Ishikawa (cell line): ENCODE results near the gene UFSP2.

Source experiments
- CEBPB ChIP-seq: IDR thresholded peaks from 2 replicates; pipeline ENCODE4 v1.6.1; 2012
- CREB1 ChIP-seq: IDR thresholded peaks from 2 replicates; pipeline ENCODE4 v1.6.1; 2012; ENCODE audit warnings: low read depth
- EGR1 ChIP-seq: IDR thresholded peaks from 2 replicates; pipeline ENCODE4 v1.6.1; 2012
- EP300 ChIP-seq: IDR thresholded peaks from 2 replicates; pipeline ENCODE4 v1.6.1; 2012; ENCODE audit warnings: borderline replicate concordance
- FOXM1 ChIP-seq: IDR thresholded peaks from 2 replicates; pipeline ENCODE4 v1.6.1; 2012; ENCODE audit warnings: low read depth, borderline replicate concordance
- MAX ChIP-seq: IDR thresholded peaks from 2 replicates; pipeline ENCODE4 v1.6.1; 2012
- NFIC ChIP-seq: IDR thresholded peaks from 2 replicates; pipeline ENCODE4 v1.6.1; 2012
- RAD21 ChIP-seq: IDR thresholded peaks from 2 replicates; pipeline ENCODE4 v1.6.1; 2012; ENCODE audit warnings: low read depth
- TAF1 ChIP-seq: IDR thresholded peaks from 2 replicates; pipeline ENCODE4 v1.6.1; 2012; ENCODE audit warnings: low read depth, mild to moderate bottlenecking
- TCF12 ChIP-seq: IDR thresholded peaks from 2 replicates; pipeline ENCODE4 v1.6.1; 2012; ENCODE audit warnings: low read depth
- TEAD4 ChIP-seq: IDR thresholded peaks from 2 replicates; pipeline ENCODE4 v1.6.1; 2012
- USF1 ChIP-seq: IDR thresholded peaks from 2 replicates; pipeline ENCODE4 v1.6.1; 2012
- YY1 ChIP-seq: IDR thresholded peaks from 2 replicates; pipeline ENCODE4 v1.6.1; 2012; ENCODE audit warnings: low read depth
- ZBTB7A ChIP-seq: IDR thresholded peaks from 2 replicates; pipeline ENCODE4 v1.6.1; 2012; ENCODE audit warnings: low read depth
- TF ChIP-seq, protein P1 (sequence below): IDR thresholded peaks from 2 replicates; pipeline ENCODE4 v1.6.1; 2012; ENCODE audit warnings: low read depth, mild to moderate bottlenecking

UFSP2 gene

GRCh38 chr4:185369731-185370130, 56.0 kb downstream of the UFSP2 start:
- no peak for TF ChIP-seq TEAD4
- no peak for TF ChIP-seq MAX
- no peak for TF ChIP-seq FOXM1
- TF ChIP-seq, protein P1, sequence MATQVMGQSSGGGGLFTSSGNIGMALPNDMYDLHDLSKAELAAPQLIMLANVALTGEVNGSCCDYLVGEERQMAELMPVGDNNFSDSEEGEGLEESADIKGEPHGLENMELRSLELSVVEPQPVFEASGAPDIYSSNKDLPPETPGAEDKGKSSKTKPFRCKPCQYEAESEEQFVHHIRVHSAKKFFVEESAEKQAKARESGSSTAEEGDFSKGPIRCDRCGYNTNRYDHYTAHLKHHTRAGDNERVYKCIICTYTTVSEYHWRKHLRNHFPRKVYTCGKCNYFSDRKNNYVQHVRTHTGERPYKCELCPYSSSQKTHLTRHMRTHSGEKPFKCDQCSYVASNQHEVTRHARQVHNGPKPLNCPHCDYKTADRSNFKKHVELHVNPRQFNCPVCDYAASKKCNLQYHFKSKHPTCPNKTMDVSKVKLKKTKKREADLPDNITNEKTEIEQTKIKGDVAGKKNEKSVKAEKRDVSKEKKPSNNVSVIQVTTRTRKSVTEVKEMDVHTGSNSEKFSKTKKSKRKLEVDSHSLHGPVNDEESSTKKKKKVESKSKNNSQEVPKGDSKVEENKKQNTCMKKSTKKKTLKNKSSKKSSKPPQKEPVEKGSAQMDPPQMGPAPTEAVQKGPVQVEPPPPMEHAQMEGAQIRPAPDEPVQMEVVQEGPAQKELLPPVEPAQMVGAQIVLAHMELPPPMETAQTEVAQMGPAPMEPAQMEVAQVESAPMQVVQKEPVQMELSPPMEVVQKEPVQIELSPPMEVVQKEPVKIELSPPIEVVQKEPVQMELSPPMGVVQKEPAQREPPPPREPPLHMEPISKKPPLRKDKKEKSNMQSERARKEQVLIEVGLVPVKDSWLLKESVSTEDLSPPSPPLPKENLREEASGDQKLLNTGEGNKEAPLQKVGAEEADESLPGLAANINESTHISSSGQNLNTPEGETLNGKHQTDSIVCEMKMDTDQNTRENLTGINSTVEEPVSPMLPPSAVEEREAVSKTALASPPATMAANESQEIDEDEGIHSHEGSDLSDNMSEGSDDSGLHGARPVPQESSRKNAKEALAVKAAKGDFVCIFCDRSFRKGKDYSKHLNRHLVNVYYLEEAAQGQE, result no peak
- TF ChIP-seq TAF1, result no peak
- no peak for TF ChIP-seq CREB1
- no peak for TF ChIP-seq EP300
- TF ChIP-seq TCF12, result no peak
- no peak for TF ChIP-seq YY1
- no peak for TF ChIP-seq EGR1

- no peak for TF ChIP-seq CEBPB
- no peak for TF ChIP-seq FOXM1
- TF ChIP-seq CREB1, result no peak
- TF ChIP-seq, protein P1, result no peak
- TF ChIP-seq EGR1, result no peak
- TF ChIP-seq USF1, result no peak
These were observed 60.9 kb downstream of the UFSP2 start for GRCh38 chr4:185364886-185365285.

GRCh38 chr4:185363251-185363650, 62.5 kb downstream of the UFSP2 start:
- no peak for TF ChIP-seq NFIC
- TF ChIP-seq, protein P1, result no peak
- no peak for TF ChIP-seq EP300
- no peak for TF ChIP-seq YY1
- no peak for TF ChIP-seq EGR1
- TF ChIP-seq MAX, result no peak
- no peak for TF ChIP-seq TAF1
- TF ChIP-seq ZBTB7A, result no peak
- TF ChIP-seq CEBPB, result no peak
- TF ChIP-seq TEAD4, result no peak
- no peak for TF ChIP-seq RAD21
- TF ChIP-seq TCF12, result no peak
- TF ChIP-seq CREB1, result no peak
- TF ChIP-seq FOXM1, result no peak
- TF ChIP-seq USF1, result no peak

GRCh38 chr4:185361872-185362271, 63.9 kb downstream of the UFSP2 start:
- TF ChIP-seq TEAD4 (no peak), EP300 (no peak), TAF1 (no peak), USF1 (no peak), ZBTB7A (no peak), YY1 (no peak), NFIC (no peak), TCF12 (no peak), MAX (no peak), CREB1 (no peak), CEBPB (no peak), RAD21 (no peak), FOXM1 (no peak), EGR1 (no peak)
- TF ChIP-seq, protein P1, result no peak
